A673 (cell line): ENCODE measurements around the gene TRAK1. TPM values are rescaled to one million over a fixed set of nuclear protein-coding genes. Genes with fewer than 3 reads are reported as not detected.

Experiments used
- BruUV-seq: library from RNA; stranded (reverse); fragments of 400-500 nt; replicated peaks from 2 replicates; lab custom pipeline; 2021; lab: Mats Ljungman, UMichigan
- CTCF ChIA-PET: fragments of 300-600 bp; sonication (Branson Sonifier 250); formaldehyde crosslinking; loops from one replicate; lab custom pipeline; 2022; ENCODE audit warnings: antibody characterized with exemption; lab: Charles Lee
- POLR2A ChIA-PET: fragments of 300-600 bp; sonication (Branson Sonifier 250); formaldehyde crosslinking; loops from one replicate; lab custom pipeline; 2022; ENCODE audit warnings: antibody characterized with exemption; ENCODE audit not compliant: low non-redundant PET; lab: Charles Lee
- DNase-seq: peaks from one replicate; pipeline ENCODE4 v3.0.0-alpha.2; 2015; ENCODE audit warnings: low spot score
- H3K27ac ChIP-seq: fragments of 200-600 bp; sonication (generic); 2 replicates; pipeline ENCODE4 v1.5.1; 2016; ENCODE audit warnings: mixed run types, low read depth, mild to moderate bottlenecking, mixed read lengths, antibody characterized with exemption, low read length; ENCODE audit not compliant: poor library complexity, severe bottlenecking
- H3K27me3 ChIP-seq: fragments of 200-600 bp; sonication (generic); replicated peaks from 2 replicates; pipeline ENCODE4 v1.6.1; 2017; ENCODE audit warnings: mixed run types, low read depth, mild to moderate bottlenecking, mixed read lengths, antibody characterized with exemption, low read length; ENCODE audit not compliant: insufficient read depth, poor library complexity
- H3K36me3 ChIP-seq: fragments of 200-600 bp; sonication (generic); 2 replicates; pipeline ENCODE4 v1.6.1; 2016; ENCODE audit warnings: mixed run types, mild to moderate bottlenecking, mixed read lengths, antibody characterized with exemption, low read length; ENCODE audit not compliant: insufficient read depth, poor library complexity, severe bottlenecking
- H3K4me1 ChIP-seq: fragments of 200-600 bp; sonication (generic); 2 replicates; pipeline ENCODE4 v1.6.1; 2017; ENCODE audit warnings: mixed run types, mild to moderate bottlenecking, mixed read lengths, antibody characterized with exemption, low read length; ENCODE audit not compliant: insufficient read depth, poor library complexity, severe bottlenecking
- H3K4me3 ChIP-seq: fragments of 200-600 bp; sonication (generic); 2 replicates; pipeline ENCODE4 v1.5.1; 2016; ENCODE audit warnings: low read depth, mixed run types, mild to moderate bottlenecking, mixed read lengths, low read length; ENCODE audit not compliant: poor library complexity, severe bottlenecking
- H3K9me3 ChIP-seq: fragments of 200-600 bp; sonication (generic); 2 replicates; pipeline ENCODE4 v1.6.1; 2016; ENCODE audit warnings: mixed run types, low read depth, mild to moderate bottlenecking, mixed read lengths, antibody characterized with exemption, low read length; ENCODE audit not compliant: poor library complexity, severe bottlenecking
- CTCF ChIP-seq: fragments of 300-800, 200-600 bp; sonication (generic); conservative IDR thresholded peaks from 2 replicates; pipeline ENCODE4 v1.5.1; 2017; ENCODE audit warnings: low read depth, mild to moderate bottlenecking, antibody characterized with exemption, low read length, moderate library complexity, mixed read lengths
- EZH2 ChIP-seq: fragments of 200-600 bp; sonication (generic); IDR thresholded peaks from 2 replicates; pipeline ENCODE4 v1.6.1; 2017; ENCODE audit warnings: borderline replicate concordance, low read depth, mild to moderate bottlenecking, mixed read lengths, antibody characterized with exemption, low read length; ENCODE audit not compliant: poor library complexity, severe bottlenecking
- intact Hi-C: fragments of 100-400 bp; cut with micrococcal nuclease; formaldehyde crosslinking; loops from one replicate; pipeline ENCODE4 v1.10.0; 2022; ENCODE audit not compliant: unreplicated experiment
- total RNA-seq: library from RNA; stranded (reverse); gene quantifications from 2 replicates; pipeline ENCODE4 v1.2.3, GENCODE V29; 2021

TRAK1 gene
- total RNA-seq, 1 experiment from 2014 or later: 16.3 TPM

DNA sequence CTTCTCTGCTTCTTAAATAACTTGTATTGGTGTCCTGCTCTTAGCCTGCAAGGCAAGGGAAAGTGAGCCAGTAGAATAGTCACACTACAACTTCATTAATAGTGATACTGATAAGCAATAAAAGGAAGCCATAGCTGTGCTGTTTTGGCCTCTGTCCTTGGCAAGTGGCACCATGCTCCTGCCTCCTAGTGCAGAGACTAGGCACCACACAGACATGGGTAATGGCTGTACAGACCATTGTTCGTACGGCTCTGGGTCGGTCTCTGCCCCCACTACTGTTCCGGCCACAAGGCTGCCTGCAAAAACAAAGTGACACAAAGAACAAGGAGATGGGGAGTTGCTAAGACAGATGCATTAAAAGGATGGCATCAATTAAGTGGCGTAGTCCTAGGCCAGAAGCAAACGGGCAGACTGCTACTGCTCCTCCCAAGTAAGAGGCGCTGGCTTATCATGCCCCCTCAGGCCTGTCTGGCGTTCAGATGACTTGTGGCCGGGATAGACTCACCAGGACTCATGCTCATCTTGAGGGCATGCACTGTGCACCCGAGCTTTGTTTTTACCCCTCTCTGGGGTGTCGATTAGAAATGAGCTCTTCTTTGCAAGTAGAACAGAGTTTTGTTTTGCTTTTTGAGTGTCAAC, 75.6 kb downstream of the TRAK1 start:
- Histone ChIP-seq H3K4me3 (no peak overlapping the region), H3K9me3 (no peaks in the 10 kb centered on the region), H3K4me1 (no peaks in the 10 kb centered on the region), H3K36me3 (no peaks in the 10 kb centered on the region), H3K27ac (no peak overlapping the region), H3K27me3 (no peaks in the 10 kb centered on the region)
- TF ChIP-seq CTCF: no peak
- TF ChIP-seq EZH2: no peak
- ChIA-PET POLR2A (no interaction called here), CTCF (no interaction called here)
- intact Hi-C loops: no loop called here
- DNase-seq: no peak
- BruUV-seq: no TSS peak

DNA sequence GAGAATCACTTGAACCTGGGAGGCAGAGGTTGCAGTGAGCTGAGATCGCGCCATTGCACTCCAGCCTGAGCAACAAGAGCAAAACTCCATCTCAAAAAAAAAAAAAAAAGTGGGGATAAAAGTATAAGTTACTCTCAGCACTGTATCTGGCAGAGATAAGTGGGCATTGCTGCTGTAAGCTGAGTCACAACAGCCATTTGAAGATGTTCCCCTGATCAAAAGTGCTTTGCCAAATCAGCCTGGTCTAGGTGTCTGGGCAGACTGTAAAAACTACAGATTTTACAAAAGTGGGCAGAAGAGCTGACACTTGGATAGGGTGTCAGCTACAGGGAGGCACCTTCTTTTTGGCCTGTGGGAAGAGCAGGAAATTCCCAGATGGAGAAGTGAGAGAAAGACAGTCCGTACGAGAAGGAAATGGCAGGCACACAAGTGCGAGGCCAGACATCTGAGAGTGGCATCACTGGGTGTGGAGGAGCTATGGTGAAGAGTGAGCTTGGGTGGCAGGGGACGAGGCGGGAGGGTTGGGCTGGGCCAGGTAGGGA, 78.5 kb downstream of the TRAK1 start:
- no peaks in the 10 kb centered on the region for H3K9me3 ChIP-seq
- H3K4me3 ChIP-seq: no peak overlapping the region
- ChIA-PET CTCF (no interaction called here), POLR2A (no interaction called here)
- no peak for DNase-seq
- no peaks in the 10 kb centered on the region for H3K4me1 ChIP-seq
- intact Hi-C loops: no loop called here
- H3K36me3 ChIP-seq: no peaks in the 10 kb centered on the region
- no TSS peak for BruUV-seq
- H3K27ac ChIP-seq: no peak overlapping the region
- no peaks in the 10 kb centered on the region for H3K27me3 ChIP-seq
- no peak for TF ChIP-seq CTCF
- TF ChIP-seq EZH2: no peak

DNA sequence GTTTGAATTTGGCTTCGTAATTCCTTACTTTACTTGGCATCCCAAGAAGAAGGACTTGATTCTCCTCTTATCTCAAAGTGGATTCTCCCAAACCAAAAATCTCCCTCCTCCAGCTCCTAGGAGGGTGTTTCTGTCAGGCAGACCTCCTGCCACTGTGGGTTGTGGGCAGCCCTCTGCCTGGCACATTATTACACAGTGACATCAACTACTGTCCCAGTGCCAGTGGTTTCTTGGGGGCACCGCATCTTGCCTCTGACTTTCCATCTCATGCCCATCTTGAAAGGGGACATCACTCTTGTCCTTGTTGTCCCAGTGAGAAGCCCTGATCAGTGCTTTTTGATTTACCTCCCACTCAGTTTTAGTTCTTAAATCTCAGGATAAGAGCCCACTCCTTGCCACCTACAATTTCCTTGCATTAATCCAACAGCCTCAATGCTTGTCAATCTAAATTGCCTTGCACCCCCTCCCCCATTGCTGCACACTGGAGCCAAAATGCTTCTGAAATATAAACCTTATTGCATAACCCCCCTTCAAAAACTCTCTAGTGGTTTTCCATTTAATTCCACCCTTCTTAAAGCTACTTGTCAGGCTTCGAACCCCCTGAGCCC, 81.0 kb downstream of the TRAK1 start:
- Histone ChIP-seq H3K27ac (no peak overlapping the region), H3K4me1 (peaks cover 6% of the 10 kb centered on the region), H3K9me3 (no peaks in the 10 kb centered on the region), H3K27me3 (no peaks in the 10 kb centered on the region), H3K36me3 (no peaks in the 10 kb centered on the region), H3K4me3 (no peak overlapping the region)
- TF ChIP-seq CTCF (no peak), EZH2 (no peak)
- intact Hi-C loops: no loop called here
- no peak for DNase-seq
- POLR2A ChIA-PET: no interaction called here
- BruUV-seq: no TSS peak
- CTCF ChIA-PET: no interaction called here
